ENCODE results near the gene ROBO3.
A peak's percentile ranks its signal among the peaks of the same experiment; 100 is the strongest.

The ROBO3 gene

GRCh38 chr11:124843616-124843910, 21.7 kb upstream of the ROBO3 start:
- DNase-seq, result no peak

- no peak for DNase-seq
Measured at GRCh38 chr11:124844664-124845079, 20.6 kb upstream of the ROBO3 start.

- DNase-seq, result no peak
Measured at GRCh38 chr11:124846070-124846673, 19.1 kb upstream of the ROBO3 start.

GRCh38 chr11:124859171-124859570, 6.1 kb upstream of the ROBO3 start:
- no peak for DNase-seq

- no peak for DNase-seq
Measured at GRCh38 chr11:124861670-124862069, 3.6 kb upstream of the ROBO3 start.

- peak; percentile 56 to 75 for DNase-seq
Measured at GRCh38 chr11:124863137-124863825, 2.0 kb upstream of the ROBO3 start.

- DNase-seq, result no peak
Measured at GRCh38 chr11:124863826-124864165, 1.4 kb upstream of the ROBO3 start.

- DNase-seq, result no peak
Measured at GRCh38 chr11:124864176-124864891, 898 bp upstream of the ROBO3 start.

- DNase-seq, result no peak
Measured at GRCh38 chr11:124864892-124865180, 396 bp upstream of the ROBO3 start.

- peak; percentile 8 to 43 for DNase-seq
Measured at GRCh38 chr11:124865902-124866851, 945 bp downstream of the ROBO3 start.

- peak; percentile 53 to 69 for DNase-seq
Measured at GRCh38 chr11:124867700-124868099, 2.5 kb downstream of the ROBO3 start.

- peak in 1 of 2 experiments; percentile 36 for DNase-seq
Measured at GRCh38 chr11:124868331-124869274, 3.4 kb downstream of the ROBO3 start.

- no peak for DNase-seq
Measured at GRCh38 chr11:124869331-124869730, 4.1 kb downstream of the ROBO3 start.

- DNase-seq, result no peak
Measured at GRCh38 chr11:124869856-124870387, 4.7 kb downstream of the ROBO3 start.

GRCh38 chr11:124870430-124870829, 5.2 kb downstream of the ROBO3 start:
- DNase-seq, result no peak

GRCh38 chr11:124872280-124872679, 7.0 kb downstream of the ROBO3 start:
- no peak for DNase-seq

GRCh38 chr11:124872741-124873140, 7.5 kb downstream of the ROBO3 start:
- no peak for DNase-seq

- peak in 1 of 2 experiments; percentile 67 for DNase-seq
Measured at GRCh38 chr11:124873951-124874350, 8.7 kb downstream of the ROBO3 start.

- DNase-seq, result no peak
Measured at GRCh38 chr11:124874571-124875255, 9.5 kb downstream of the ROBO3 start.

- DNase-seq, result no peak
Measured at GRCh38 chr11:124875401-124875800, 10.2 kb downstream of the ROBO3 start.

Measured in NCI-H524 (cell line).